Epithelial cell of esophagus (primary cell): ENCODE results near the gene GABBR2.

ENCODE experiments used
- DNase-seq: peaks from one replicate; pipeline ENCODE4 v3.0.0; 2010; ENCODE audit warnings: low read depth
- H3K4me3 ChIP-seq: 2 replicates; pipeline ENCODE4 v1.5.1; 2011; ENCODE audit warnings: mild to moderate bottlenecking, low read length, control low read depth
- TF ChIP-seq, protein P1 (sequence below): IDR thresholded peaks from 2 replicates; pipeline ENCODE4 v1.5.1; 2011; ENCODE audit warnings: low read depth, mild to moderate bottlenecking, low read length, control low read depth, inconsistent platforms; ENCODE audit not compliant: insufficient read depth; ENCODE audit errors: missing control alignments

GABBR2 gene

DNA sequence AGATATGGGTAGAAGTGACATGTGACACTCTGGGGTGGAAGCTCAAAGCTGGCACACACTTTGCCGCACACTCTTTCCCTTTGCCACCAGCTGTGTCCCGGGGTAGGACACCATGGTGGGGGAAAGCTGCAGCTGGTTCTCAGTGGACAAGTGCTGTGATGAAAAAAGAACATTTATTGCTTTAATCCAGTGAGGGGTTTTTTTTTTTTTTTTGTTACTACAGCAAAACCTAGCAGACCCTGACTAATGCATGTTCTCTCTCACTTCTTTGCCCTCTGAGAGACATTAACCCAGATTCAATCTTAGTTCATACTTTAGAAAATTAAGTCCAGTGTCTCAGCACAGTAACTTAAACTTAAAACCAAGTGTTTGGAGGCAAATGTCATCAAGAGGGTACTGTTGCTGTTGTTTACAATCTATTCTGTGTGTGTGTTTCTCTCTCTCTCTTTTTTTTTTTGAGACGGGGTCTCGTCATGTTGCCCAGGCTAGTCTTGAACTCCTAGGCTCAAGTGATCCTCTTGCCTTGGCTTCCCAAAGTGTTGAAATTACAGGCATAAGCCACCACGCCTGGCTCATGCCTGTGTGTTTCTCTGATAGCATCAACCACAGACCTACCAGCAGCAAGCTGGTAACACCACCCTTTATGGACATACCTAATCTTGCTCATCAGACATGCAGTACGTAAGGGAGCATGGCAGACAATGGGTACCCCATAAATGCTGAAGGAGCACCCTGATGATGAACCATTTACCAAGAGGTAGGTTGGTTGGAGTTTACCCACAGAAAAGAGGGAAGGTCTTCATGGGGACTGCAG, 368.5 kb downstream of the GABBR2 start:
- TF ChIP-seq, protein P1, sequence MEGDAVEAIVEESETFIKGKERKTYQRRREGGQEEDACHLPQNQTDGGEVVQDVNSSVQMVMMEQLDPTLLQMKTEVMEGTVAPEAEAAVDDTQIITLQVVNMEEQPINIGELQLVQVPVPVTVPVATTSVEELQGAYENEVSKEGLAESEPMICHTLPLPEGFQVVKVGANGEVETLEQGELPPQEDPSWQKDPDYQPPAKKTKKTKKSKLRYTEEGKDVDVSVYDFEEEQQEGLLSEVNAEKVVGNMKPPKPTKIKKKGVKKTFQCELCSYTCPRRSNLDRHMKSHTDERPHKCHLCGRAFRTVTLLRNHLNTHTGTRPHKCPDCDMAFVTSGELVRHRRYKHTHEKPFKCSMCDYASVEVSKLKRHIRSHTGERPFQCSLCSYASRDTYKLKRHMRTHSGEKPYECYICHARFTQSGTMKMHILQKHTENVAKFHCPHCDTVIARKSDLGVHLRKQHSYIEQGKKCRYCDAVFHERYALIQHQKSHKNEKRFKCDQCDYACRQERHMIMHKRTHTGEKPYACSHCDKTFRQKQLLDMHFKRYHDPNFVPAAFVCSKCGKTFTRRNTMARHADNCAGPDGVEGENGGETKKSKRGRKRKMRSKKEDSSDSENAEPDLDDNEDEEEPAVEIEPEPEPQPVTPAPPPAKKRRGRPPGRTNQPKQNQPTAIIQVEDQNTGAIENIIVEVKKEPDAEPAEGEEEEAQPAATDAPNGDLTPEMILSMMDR = no peak
- H3K4me3 ChIP-seq = no peak overlapping the region
- DNase-seq = no peak

DNA sequence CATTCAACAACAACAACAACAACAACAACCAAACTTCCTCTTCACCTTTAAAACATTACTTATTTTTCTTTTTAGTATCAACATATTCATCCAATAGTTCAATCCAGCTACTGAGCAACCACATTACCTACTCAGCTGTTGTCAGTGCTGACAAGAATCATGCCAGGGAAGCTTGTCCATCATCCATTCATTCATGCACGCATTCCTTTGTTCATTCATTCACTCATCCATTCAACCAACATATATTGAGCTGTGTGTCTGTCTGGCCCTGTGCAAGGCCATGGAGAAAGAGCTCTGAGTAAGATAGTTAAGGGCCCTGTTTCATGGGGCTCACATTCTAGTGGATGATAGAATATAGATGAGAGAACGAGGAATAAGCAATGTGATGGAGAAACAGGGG, 373.1 kb downstream of the GABBR2 start:
- no peak for DNase-seq
- TF ChIP-seq, protein P1 = no peak
- no peak overlapping the region for H3K4me3 ChIP-seq

DNA sequence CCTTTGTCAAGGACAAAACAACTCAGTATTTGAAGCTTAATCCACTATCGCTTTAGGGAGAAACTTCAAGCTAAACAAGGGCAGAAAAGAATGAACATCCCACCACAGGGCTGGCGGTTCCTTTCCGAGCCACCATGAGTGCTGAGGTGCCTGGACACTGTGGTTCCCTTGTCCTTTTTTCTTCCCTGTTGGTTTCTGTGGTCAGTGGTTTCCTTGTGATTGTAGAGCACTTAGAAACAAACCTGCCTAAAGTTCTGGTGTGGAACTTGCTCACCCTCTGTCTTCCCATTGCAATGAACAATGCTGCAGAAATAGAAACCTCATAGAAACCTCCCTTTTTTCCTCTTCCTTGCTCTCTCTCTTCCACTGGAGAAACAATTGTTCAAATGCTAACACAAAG, 373.9 kb downstream of the GABBR2 start:
- DNase-seq = no peak
- TF ChIP-seq, protein P1 = no peak
- H3K4me3 ChIP-seq = no peak overlapping the region

DNA sequence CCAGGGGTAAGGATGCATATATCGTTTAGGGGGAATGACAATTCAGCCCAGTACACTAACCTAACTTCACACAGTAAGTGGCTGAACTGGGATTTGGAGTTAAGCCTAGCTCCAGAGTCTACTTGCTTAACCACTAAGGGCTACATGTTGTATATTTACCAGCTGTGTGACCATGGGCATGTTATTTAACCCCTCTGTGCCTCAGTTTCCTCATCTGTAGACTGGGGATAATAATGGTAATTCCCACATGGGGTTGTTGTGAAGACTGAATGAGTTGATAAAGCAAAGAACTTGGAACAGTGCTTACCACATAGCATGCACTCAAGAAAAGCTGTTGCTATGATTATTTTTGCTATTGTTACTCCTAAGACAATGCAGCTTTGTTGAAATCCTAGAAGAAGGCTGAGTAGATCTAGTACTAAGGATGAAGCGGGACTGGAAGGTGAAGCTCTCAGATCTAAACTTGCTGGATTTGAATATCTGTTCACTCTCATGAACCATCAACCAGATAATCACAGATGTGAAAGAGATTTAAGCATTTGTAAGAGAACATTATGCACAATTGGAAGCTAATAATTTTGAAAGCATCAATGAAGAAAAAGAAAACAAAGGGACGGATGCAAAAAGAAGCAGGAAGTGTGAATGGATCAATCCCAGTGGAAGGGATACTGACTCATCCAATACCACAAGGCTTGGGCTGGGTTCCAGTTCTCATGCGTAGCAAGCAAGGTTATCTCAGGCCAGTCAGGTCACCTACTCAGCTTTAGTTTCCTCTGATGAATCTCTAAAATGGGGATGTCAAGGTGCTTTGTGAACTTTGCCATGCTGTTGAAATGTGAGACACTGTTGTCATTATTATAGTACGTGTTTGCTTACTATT, 374.8 kb downstream of the GABBR2 start:
- peak; percentile 84 for DNase-seq
- TF ChIP-seq, protein P1 = no peak
- H3K4me3 ChIP-seq = no peak overlapping the region

DNA sequence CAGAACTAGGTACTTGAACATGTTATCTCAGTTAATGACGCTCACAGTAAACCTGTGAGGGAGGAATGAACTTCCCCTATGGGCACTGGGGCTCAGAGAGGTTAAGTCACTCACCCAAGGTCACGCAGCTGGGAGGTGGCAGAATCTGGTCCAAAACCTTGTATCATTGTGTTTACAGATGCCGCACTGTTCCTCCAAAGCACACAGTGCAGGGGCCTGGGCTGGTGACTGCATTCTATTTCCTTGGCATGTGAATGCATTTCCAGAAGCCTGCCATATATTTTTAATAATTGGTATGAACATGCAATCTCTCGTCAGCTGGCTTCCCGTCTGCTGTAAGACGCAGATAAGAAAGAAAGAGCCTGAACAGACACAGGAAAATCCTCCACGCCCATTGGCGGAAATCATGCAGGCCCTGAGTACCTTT, 376.3 kb downstream of the GABBR2 start:
- H3K4me3 ChIP-seq = no peak overlapping the region
- TF ChIP-seq, protein P1 = no peak
- no peak for DNase-seq

DNA sequence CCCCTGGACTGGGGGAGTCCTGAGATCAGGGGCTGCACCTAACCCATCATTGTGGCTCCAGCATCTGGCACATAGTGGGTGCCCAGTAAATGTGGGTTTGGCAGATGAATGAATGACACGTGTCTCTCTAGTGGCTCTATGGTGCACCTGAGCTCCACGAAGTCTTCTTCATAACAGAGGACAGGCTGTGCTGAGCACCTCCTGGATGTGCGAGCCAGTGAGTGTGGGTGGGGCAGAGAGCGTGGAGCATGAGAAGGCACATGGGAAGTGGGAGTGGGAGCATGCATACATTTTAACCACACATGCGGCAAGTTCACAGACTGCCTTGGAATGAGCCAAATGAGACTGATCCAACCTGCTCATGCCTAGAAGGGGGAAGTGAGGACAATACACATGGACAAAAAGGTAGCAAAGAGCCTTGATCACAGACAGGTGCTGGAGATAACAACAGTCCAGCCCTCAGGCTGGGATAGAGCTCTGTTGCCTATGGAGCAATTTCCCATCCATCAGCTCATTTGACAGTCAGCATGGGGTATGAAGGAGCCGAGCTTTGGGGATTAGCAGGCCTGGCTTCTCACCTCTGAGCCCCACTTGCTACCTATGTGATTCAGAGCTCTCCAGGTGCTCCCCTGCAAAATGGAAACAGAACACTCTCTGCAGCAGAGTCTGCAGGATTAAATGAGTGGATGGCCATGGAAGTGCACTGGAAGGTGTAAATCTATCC, 377.0 kb downstream of the GABBR2 start:
- no peak overlapping the region for H3K4me3 ChIP-seq
- DNase-seq = no peak
- TF ChIP-seq, protein P1 = no peak
